Neural cell (in vitro differentiated cells): ENCODE results near the gene CSGALNACT2. TPM values are rescaled to one million over a fixed set of nuclear protein-coding genes. Genes with fewer than 3 reads are reported as not detected.
"Not testable (repeated sequence)": the region's sequence is repeated elsewhere in the genome, so short reads cannot be mapped to it uniquely, and the experiment has no call there.

Source experiments
- H2AFZ ChIP-seq: fragments of 200-600, 300-800 bp; sonication (generic), shearing (Covaris generic); 2 replicates; pipeline ENCODE4 v1.6.0; 2014; ENCODE audit warnings: low read depth, mild to moderate bottlenecking, antibody characterized with exemption, low read length, moderate library complexity
- H3F3A ChIP-seq: fragments of 200-600 bp; shearing (Covaris generic); 2 replicates; pipeline ENCODE4 v1.6.1; 2016; ENCODE audit warnings: mild to moderate bottlenecking, moderate library complexity, mixed read lengths, antibody characterized with exemption, low read length; ENCODE audit not compliant: insufficient read depth, poor library complexity, severe bottlenecking
- H3K27ac ChIP-seq: fragments of 200-600, 300-800 bp; sonication (generic), shearing (Covaris generic); 2 replicates; pipeline ENCODE4 v1.5.1; 2014; ENCODE audit warnings: mild to moderate bottlenecking, low read length, moderate library complexity
- H3K27me3 ChIP-seq: fragments of 300-800, 200-600 bp; sonication (generic), shearing (Covaris generic); 2 replicates; pipeline ENCODE4 v1.6.0; 2014; ENCODE audit warnings: mild to moderate bottlenecking, low read depth, low read length, moderate library complexity; ENCODE audit not compliant: insufficient read depth
- H3K36me3 ChIP-seq: fragments of 300-800, 200-600 bp; sonication (generic), shearing (Covaris generic); 2 replicates; pipeline ENCODE4 v1.5.1; 2014; ENCODE audit warnings: mild to moderate bottlenecking, antibody characterized with exemption, low read length, moderate library complexity; ENCODE audit not compliant: insufficient read depth
- H3K4me2 ChIP-seq: fragments of 300-800, 200-600 bp; sonication (generic), shearing (Covaris generic); 2 replicates; pipeline ENCODE4 v1.6.0; 2014; ENCODE audit warnings: mild to moderate bottlenecking, low read length
- H3K4me3 ChIP-seq: fragments of 300-800, 200-600 bp; sonication (generic), shearing (Covaris generic); 2 replicates; pipeline ENCODE4 v1.5.1; 2014; ENCODE audit warnings: mild to moderate bottlenecking, low read length, moderate library complexity
- H3K79me2 ChIP-seq: fragments of 200-600 bp; shearing (Covaris generic); replicated peaks from 2 replicates; pipeline ENCODE4 v1.6.0; 2014; ENCODE audit warnings: mild to moderate bottlenecking, low read length, moderate library complexity; ENCODE audit not compliant: insufficient read depth
- H3K9ac ChIP-seq: fragments of 300-800, 200-600 bp; sonication (generic), shearing (Covaris generic); 2 replicates; pipeline ENCODE4 v1.6.1; 2016; ENCODE audit warnings: mild to moderate bottlenecking, low read length, mixed read lengths
- H3K9me2 ChIP-seq: fragments of 200-600 bp; shearing (Covaris generic); 2 replicates; pipeline ENCODE4 v1.6.1; 2016; ENCODE audit warnings: mild to moderate bottlenecking, low read length, mixed read lengths; ENCODE audit not compliant: insufficient read depth
- H3K9me3 ChIP-seq: fragments of 200-600, 300-800 bp; sonication (generic), shearing (Covaris generic); 2 replicates; pipeline ENCODE4 v1.6.1; 2016; ENCODE audit warnings: mild to moderate bottlenecking, mixed run types, low read length, moderate library complexity, mixed read lengths
- H4K20me1 ChIP-seq: fragments of 200-600 bp; shearing (Covaris generic); 2 replicates; pipeline ENCODE4 v1.6.1; 2016; ENCODE audit warnings: mild to moderate bottlenecking, mixed run types; ENCODE audit not compliant: insufficient read depth
- CTCF ChIP-seq: fragments of 450-650 bp; IDR thresholded peaks from 2 replicates; pipeline ENCODE4 v1.5.1; 2014; ENCODE audit warnings: antibody characterized with exemption, mild to moderate bottlenecking, moderate library complexity; ENCODE audit not compliant: poor library complexity, severe bottlenecking
- EP300 ChIP-seq: fragments of 450-650 bp; conservative IDR thresholded peaks from 2 replicates; pipeline ENCODE4 v1.6.1; 2014; ENCODE audit warnings: antibody characterized with exemption, mild to moderate bottlenecking, moderate library complexity; ENCODE audit not compliant: poor library complexity, severe bottlenecking
- EZH2 ChIP-seq: fragments of 200-600, 300-800 bp; shearing (Covaris generic), sonication (generic); IDR thresholded peaks from 2 replicates; pipeline ENCODE4 v1.6.1; 2014; ENCODE audit warnings: antibody characterized with exemption, low read length, borderline replicate concordance, mild to moderate bottlenecking; ENCODE audit not compliant: insufficient read depth, poor library complexity, severe bottlenecking
- MXI1 ChIP-seq: fragments of 450-650 bp; conservative IDR thresholded peaks from 2 replicates; pipeline ENCODE4 v1.6.1; 2014; ENCODE audit warnings: antibody characterized with exemption, mild to moderate bottlenecking; ENCODE audit not compliant: poor library complexity, severe bottlenecking
- POLR2AphosphoS5 ChIP-seq: IDR thresholded peaks from 2 replicates; pipeline ENCODE4 v1.6.1; 2012
- RAD21 ChIP-seq: fragments of 450-650 bp; conservative IDR thresholded peaks from 2 replicates; pipeline ENCODE4 v1.6.1; 2014; ENCODE audit warnings: antibody characterized with exemption, mild to moderate bottlenecking, moderate library complexity
- REST ChIP-seq: IDR thresholded peaks from 2 replicates; pipeline ENCODE4 v1.6.1; 2012; ENCODE audit warnings: borderline replicate concordance
- SMC3 ChIP-seq: fragments of 450-650 bp; conservative IDR thresholded peaks from 2 replicates; pipeline ENCODE4 v1.6.1; 2014; ENCODE audit warnings: antibody characterized with exemption, mild to moderate bottlenecking, moderate library complexity; ENCODE audit not compliant: poor library complexity
- TAF1 ChIP-seq: IDR thresholded peaks from 2 replicates; pipeline ENCODE4 v1.6.1; 2012; ENCODE audit warnings: low read depth
- polyA plus RNA-seq: library from polyadenylated mRNA; depleted of rRNA; stranded (reverse); fragments of >200 nt; gene quantifications from 2 replicates; pipeline ENCODE4 v1.2.3, GENCODE V29; 2014

Gene CSGALNACT2
- polyA plus RNA-seq, 1 donor from 2014 or later = 20.7 TPM

- H3K9me3 ChIP-seq = no peaks in the 10 kb centered on the region
- H3K4me3 ChIP-seq = no peak overlapping the region
- H4K20me1 ChIP-seq = no peaks in the 10 kb centered on the region
- no peak overlapping the region for H3K9ac ChIP-seq
- no peaks in the 10 kb centered on the region for H3F3A ChIP-seq
- no peaks in the 10 kb centered on the region for H3K9me2 ChIP-seq
- no peak overlapping the region for H3K4me2 ChIP-seq
- no peak overlapping the region for H2AFZ ChIP-seq
- H3K27me3 ChIP-seq = no peaks in the 10 kb centered on the region
- H3K79me2 ChIP-seq = no peaks in the 10 kb centered on the region
- no peak overlapping the region for H3K27ac ChIP-seq
- H3K36me3 ChIP-seq = peaks cover 14% of the 10 kb centered on the region
- TF ChIP-seq POLR2AphosphoS5 (no peak), TAF1 (no peak), CTCF (no peak), RAD21 (no peak), REST (no peak), SMC3 (no peak), EP300 (no peak), MXI1 (no peak), EZH2 (no peak)
Observed at GRCh38 chr10:43181146-43181545, 42.9 kb downstream of the CSGALNACT2 start.

GRCh38 chr10:43183764-43184163 is 45.5 kb downstream of the CSGALNACT2 start:
- not testable (repeated sequence) for H3K36me3 ChIP-seq, H3K9ac ChIP-seq, H2AFZ ChIP-seq, H3K27ac ChIP-seq, H3K9me2 ChIP-seq, H3K79me2 ChIP-seq, H3K4me2 ChIP-seq, H3F3A ChIP-seq, H4K20me1 ChIP-seq, H3K9me3 ChIP-seq, H3K4me3 ChIP-seq, H3K27me3 ChIP-seq

- H3K27ac ChIP-seq = no peak overlapping the region
- no peak overlapping the region for H3K4me2 ChIP-seq
- no peaks in the 10 kb centered on the region for H3F3A ChIP-seq
- no peaks in the 10 kb centered on the region for H4K20me1 ChIP-seq
- peaks cover 6% of the 10 kb centered on the region for H3K9me3 ChIP-seq
- H3K4me3 ChIP-seq = no peak overlapping the region
- H3K79me2 ChIP-seq = no peaks in the 10 kb centered on the region
- no peak overlapping the region for H2AFZ ChIP-seq
- TF ChIP-seq EP300 (no peak), TAF1 (no peak), POLR2AphosphoS5 (no peak), EZH2 (no peak), MXI1 (no peak), REST (no peak), CTCF (no peak), RAD21 (no peak)
- H3K36me3 ChIP-seq = no peaks in the 10 kb centered on the region
- H3K27me3 ChIP-seq = no peaks in the 10 kb centered on the region
- no peak overlapping the region for H3K9ac ChIP-seq
- no peaks in the 10 kb centered on the region for H3K9me2 ChIP-seq
Observed at GRCh38 chr10:43186150-43186549, 47.9 kb downstream of the CSGALNACT2 start.
